ENCODE data around the gene PRSS8.

DNA sequence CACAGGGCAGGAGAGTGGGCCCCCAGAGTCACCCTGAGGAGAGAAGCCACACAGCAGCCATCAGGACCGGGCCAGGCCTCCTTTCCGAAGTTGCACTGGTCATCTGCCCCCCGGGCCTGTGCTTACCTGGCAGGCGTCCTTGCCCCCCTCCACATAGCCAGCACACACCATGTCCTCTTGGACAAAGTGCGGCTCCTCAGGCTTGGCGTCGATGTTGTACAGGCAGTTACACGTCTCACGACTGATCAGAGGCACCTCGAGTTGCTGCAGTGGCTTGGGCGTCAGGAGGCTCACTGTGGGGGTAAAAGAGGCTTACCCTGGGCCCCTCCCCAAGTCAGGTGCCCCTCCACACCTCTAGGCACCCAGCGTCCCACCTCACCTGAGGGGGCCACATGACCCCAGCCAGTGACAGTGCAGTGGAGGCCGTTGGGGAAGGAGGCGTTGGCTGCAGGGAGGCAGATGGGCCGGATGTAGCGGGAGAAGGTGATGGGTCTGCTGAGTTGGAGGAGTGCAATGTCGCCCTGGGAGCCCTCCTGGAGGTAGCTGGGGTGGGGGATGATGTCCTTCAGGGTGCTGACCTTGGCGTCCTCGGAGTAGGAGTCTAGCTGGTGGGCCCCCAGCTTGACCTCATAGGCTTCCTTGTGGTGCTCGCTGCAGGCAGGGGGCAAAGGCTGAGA, 3.1 kb downstream of the PRSS8 start:
- TF ChIP-seq, protein P1, sequence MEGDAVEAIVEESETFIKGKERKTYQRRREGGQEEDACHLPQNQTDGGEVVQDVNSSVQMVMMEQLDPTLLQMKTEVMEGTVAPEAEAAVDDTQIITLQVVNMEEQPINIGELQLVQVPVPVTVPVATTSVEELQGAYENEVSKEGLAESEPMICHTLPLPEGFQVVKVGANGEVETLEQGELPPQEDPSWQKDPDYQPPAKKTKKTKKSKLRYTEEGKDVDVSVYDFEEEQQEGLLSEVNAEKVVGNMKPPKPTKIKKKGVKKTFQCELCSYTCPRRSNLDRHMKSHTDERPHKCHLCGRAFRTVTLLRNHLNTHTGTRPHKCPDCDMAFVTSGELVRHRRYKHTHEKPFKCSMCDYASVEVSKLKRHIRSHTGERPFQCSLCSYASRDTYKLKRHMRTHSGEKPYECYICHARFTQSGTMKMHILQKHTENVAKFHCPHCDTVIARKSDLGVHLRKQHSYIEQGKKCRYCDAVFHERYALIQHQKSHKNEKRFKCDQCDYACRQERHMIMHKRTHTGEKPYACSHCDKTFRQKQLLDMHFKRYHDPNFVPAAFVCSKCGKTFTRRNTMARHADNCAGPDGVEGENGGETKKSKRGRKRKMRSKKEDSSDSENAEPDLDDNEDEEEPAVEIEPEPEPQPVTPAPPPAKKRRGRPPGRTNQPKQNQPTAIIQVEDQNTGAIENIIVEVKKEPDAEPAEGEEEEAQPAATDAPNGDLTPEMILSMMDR (conservative IDR thresholded peaks at IDR 0.05; ENCODE audit: low read length), result no peak
- TF ChIP-seq EZH2phosphoT487 (IDR thresholded peaks at IDR 0.05; ENCODE audit: borderline replicate concordance), result no peak
